Activated T-cell treated with anti-CD3 and anti-CD28 coated beads for 1 hour (primary cell): ENCODE data around the gene S1PR1.

Experiments used
- DNase-seq: peaks from one replicate; pipeline ENCODE4 v3.0.0-alpha.2; 2020; ENCODE audit warnings: low read depth

S1PR1 gene

DNA sequence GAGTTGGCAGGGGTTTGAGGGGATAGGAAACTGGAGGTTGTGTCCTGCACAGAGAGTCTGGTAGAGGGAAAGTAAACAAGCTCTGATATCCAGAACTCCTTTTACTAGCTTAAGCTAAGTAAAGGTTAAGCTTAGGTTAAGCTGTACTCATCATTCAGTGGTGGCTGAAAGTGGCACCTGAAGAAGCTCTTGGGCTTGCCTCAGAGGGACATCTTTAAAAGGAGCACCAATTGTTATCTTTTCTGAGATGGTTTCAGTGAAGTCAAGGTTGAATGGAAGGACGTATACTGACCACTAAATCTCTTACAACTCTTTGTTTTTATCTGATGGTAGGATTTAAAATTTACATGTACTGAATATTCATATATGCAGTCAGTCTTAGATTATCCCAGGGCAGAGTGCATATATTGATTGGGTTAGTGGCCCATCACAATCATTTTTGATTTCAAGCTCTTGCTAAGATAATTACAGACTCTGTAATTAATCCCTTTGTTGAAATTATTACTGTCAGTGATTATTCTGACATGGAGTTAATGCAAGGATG is 43.3 kb downstream of the S1PR1 start:
- no peak for DNase-seq

DNA sequence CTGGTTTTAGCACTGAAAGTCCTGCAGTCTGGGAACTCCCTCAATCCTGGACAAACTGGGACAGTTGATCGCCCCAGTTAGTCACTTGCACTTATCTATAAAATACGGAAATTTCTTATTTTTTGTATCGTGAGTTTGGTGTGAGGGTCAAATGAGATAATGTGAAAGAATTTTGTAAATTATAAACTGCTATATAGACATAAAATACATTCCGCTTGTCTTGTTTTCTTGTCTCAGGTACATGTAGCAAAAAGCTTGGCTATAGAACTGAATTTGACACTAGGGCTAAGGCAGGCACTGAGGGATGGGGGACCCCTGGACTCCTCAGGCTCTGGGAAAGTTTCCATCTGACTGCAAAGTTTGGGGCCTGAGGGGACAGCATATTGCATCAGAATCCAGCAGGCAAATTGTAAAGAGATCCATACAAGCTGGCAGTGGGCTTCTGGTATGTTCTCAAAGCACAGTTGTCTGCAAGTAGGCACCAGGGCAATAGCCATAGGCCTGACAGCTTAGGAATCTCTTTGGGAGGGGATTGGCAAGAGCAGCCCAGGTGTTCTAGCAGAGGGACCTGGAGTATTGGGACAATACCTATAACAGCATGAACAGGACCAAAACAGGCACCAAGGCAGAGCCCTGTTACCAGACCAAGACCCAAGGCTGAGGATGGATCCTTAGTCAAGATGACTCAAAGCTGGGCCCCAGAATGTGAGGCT is 44.3 kb downstream of the S1PR1 start:
- no peak for DNase-seq

DNA sequence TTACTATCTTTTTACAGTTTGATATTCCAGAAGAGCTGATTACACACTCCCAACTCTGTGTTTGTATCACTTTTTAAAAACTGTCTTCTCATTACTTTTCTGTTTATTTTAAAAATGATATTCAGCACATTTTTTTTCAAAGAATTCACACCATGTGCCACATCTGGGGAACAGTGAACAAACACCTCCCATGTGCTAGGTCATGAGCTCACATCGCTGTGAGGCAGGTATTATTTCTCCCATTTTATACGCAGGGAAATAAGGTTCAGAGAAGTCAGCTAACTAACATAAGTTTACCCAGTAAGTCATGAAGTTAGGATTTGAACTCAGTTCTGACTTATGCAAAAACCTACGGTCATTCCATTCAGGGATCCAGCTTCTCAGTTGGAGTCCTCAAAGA is 44.9 kb downstream of the S1PR1 start:
- no peak for DNase-seq

DNA sequence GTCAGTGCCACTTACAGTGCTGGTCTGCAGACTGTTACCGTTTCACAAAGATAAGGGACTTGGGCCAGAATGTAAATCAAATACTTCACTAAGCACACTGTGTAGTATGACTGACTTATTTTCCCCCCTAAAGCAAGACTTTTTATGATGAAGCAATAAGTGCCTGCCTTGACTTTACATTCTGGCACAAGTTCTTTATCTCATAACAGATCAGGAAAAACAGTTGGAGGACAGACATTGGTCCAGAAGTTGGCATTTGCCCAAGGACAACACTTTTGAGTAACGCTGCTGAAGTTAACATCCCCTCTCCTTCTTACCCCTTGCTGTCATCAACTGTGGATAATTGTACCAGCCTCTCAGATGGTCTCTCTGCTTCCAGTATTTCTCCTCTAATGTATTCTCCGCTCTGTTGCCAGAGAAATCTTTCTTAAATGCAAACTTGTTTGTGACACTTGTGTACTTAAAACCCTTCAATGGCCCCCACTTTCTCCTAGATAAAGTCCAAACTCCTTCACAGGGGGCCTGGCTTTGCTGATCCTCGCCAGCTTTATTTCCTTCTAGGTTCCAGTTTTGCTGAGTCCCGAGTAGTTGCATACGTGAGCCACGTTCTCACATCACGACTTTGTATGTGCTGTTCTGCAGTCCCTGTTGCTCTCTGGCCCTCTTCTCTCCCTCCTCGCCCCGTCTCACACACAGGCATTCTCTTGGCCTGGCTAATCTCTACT is 45.7 kb downstream of the S1PR1 start:
- no peak for DNase-seq

DNA sequence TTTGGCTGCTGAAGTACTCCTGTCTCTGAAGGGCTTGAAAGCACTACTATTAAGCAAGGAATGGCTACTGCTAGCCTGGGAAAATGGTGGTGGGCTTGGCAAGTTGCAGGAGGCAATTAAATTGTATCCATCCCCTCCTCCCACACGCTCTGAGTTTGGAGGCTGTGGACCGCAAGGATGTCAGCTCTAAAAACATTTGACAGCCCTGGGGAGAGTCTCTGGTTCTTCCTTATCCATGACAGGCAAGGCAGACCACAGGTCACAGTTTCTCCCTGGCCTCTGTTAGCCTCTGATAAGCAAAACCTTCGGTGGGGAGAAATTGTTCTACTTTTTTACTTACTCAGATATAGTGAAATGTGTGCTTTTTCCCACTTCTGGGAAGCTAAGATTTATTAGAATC is 46.6 kb downstream of the S1PR1 start:
- DNase-seq, result no peak

DNA sequence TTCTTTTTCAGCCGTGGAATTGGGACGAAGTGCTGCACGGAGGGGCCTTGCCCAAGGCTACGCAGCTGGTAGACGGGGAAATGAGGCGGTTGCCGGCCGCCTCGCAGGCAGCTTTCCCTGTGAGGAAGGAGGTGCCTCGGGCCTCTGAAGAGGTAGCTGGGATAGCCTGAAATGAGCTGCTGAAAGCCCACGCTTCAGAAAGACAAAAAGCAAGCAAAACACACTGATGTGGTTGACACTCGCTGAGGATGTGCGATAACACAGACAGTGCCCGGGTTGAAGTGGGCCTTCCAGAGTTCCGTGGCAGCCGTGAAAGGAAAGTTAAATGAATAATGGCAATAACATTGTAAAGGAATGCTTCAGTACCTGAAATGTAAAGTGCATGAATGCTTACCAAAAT is 47.2 kb downstream of the S1PR1 start:
- DNase-seq, result no peak

DNA sequence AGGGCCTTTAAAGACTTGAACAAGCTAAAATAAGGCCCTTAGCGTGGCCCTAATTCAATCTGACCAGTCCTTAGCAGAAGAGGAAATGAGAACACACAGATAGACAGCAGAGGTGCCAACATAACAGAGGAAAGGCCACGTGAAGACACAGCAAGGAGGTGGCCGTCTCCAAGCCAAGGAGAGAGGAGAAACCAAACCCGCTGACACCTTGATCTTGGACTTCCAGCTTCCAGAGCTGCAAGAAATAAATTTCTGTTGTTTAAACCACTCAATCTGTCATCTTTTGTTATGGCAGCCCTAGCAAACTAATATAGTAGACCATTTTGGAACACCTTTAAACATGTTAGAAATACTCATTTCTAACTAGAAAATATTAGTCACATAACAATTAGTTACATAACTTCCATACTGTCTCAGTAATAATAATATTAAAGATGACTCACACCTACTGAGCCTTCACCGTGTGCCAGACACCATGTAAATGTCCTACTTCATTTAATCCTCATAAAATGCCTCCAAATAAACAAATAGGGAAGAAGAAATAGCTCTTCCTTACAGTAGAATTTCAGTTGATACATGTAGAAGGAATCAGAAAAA is 47.9 kb downstream of the S1PR1 start:
- no peak for DNase-seq

DNA sequence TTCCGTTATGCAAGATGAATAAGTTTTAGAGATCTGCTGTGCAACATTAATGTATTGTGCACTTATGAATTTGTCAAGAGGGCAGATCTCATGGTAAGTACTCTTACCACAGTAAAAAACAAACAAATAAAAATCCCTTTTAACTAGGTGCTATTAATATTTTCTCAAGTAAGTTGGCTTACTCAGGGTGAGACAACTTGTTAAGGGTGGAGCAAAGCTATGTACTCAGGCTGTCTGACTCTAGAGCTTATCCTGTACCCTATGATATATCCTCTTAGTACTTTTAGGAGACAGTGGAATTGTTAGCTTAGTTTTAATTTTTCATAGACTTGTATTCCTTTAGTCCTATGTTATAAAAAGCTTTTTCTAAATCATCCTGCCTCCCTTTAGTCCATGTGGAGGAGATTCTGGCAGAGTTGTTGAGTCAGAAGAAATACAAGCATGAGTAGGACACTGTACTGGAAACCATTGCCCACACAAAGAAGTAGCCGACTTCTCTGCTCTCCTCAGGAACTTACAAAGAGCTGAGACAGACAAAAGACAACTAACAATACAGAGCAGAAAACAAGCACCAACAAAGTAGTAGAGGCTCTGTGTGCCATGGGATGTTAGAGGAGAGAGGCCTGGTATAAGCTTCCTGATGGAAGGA is 49.2 kb downstream of the S1PR1 start:
- DNase-seq, result no peak

DNA sequence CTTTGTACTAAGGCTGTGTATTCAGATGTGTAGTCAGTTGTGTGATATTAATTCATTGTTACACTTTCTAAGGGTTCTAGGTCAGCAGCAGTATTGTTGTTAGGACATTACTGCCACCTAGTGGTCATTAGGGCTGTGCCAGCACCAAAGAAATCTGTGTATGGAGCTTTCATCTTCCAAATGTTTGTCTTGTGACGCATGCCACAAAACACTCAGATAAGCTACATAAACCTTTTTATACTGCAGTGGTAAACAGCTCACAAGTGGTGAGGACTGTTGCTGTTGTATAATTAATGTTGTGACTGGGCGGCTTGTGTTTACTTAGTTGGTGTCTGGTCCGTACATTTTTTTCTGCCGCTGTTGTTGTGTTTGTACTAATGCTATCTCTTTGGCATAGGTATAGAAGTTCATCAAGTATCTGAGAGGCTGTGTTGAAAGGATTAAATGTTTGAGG is 51.7 kb downstream of the S1PR1 start:
- peak; percentile 46 for DNase-seq

DNA sequence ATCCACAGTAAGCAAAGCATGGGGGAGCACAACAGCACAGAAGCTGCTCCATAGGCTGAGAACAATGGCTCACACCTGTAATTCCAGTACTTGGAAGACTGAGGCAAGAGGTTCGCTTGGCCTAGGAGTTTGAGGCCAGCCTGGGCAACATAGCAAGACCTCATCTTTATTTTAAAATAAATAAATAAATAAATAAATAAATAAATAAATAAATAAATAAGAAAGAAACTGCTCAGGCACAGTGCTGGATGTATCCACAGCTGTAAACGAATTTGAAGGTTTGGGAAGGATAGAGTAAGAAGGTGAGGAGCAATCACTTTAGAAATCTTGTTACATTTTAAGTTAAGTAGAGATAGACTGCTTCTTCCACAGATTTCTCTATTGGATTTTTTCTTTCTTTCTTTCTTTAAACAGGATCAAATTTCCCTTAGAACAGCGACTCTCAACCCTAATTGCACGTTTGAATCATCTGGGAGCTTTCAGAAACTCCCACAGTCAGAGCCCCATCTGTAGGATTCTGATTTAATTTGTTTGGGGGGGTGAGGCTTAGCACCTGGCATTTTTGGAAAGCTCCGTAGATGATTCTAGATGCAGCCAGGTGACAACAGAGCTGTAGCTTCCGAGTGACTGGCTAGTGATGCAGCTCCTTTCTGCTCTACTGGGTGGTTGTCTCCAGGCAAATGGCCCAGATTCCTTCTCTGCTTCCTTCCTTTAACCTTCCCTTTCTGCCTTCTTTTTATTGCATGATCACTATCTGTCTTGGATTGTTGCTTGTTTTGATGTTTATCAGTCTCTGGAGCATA is 53.5 kb downstream of the S1PR1 start:
- no peak for DNase-seq
